ENCODE measurements around the gene PVALB. TPM values are rescaled to one million over a fixed set of nuclear protein-coding genes. Genes with fewer than 3 reads are reported as not detected.

The PVALB gene
- total RNA-seq, 1 donor from 2014 or later = not detected

- intact Hi-C loops (cut with DNase I) = no loop called here
- no peak for DNase-seq (ENCODE audit: low spot score)
- ATAC-seq = no peak
Measured at GRCh38 chr22:36850682-36851081, 33.8 kb upstream of the PVALB start.

- intact Hi-C loops (cut with DNase I) = no loop called here
- DNase-seq (ENCODE audit: low spot score) = no peak
- ATAC-seq = no peak
Measured at GRCh38 chr22:36850056-36850455, 33.2 kb upstream of the PVALB start.

- intact Hi-C loops (cut with DNase I) = no loop called here
- DNase-seq (ENCODE audit: low spot score) (no peak), ATAC-seq (no peak)
Measured at GRCh38 chr22:36846949-36847348, 30.1 kb upstream of the PVALB start.

- intact Hi-C loops (cut with DNase I) = no loop called here
- no peak for DNase-seq (ENCODE audit: low spot score)
- no peak for ATAC-seq
Measured at GRCh38 chr22:36846271-36846670, 29.4 kb upstream of the PVALB start.

- DNase-seq (ENCODE audit: low spot score) = no peak
- no peak for ATAC-seq
- intact Hi-C loops (cut with DNase I) = no loop called here
Measured at GRCh38 chr22:36840106-36840505, 23.3 kb upstream of the PVALB start.

- intact Hi-C loops (cut with DNase I) = no loop called here
- ATAC-seq (no peak), DNase-seq (ENCODE audit: low spot score) (no peak)
Measured at GRCh38 chr22:36839356-36840073, 22.7 kb upstream of the PVALB start.

- intact Hi-C loops (cut with DNase I) = no loop called here
- no peak for DNase-seq (ENCODE audit: low spot score)
- no peak for ATAC-seq
Measured at GRCh38 chr22:36838119-36839030, 21.5 kb upstream of the PVALB start.

GRCh38 chr22:36835903-36836302 lies 19.1 kb upstream of the PVALB start:
- intact Hi-C loops (cut with DNase I) = no loop called here
- ATAC-seq (no peak), DNase-seq (ENCODE audit: low spot score) (no peak)

- ATAC-seq (no peak), DNase-seq (ENCODE audit: low spot score) (no peak)
- intact Hi-C loops (cut with DNase I) = no loop called here
Measured at GRCh38 chr22:36833073-36833472, 16.2 kb upstream of the PVALB start.

- no peak for ATAC-seq
- intact Hi-C loops (cut with DNase I) = no loop called here
- DNase-seq (ENCODE audit: low spot score) = no peak
Measured at GRCh38 chr22:36831717-36832116, 14.9 kb upstream of the PVALB start.

- ATAC-seq (no peak), DNase-seq (ENCODE audit: low spot score) (no peak)
- intact Hi-C loops (cut with DNase I) = no loop called here
Measured at GRCh38 chr22:36831206-36831605, 14.4 kb upstream of the PVALB start.

- intact Hi-C loops (cut with DNase I) = no loop called here
- DNase-seq (ENCODE audit: low spot score) (no peak), ATAC-seq (no peak)
Measured at GRCh38 chr22:36830601-36831000, 13.8 kb upstream of the PVALB start.

- no peak for DNase-seq (ENCODE audit: low spot score)
- no peak for ATAC-seq
- intact Hi-C loops (cut with DNase I) = no loop called here
Measured at GRCh38 chr22:36829370-36830002, 12.7 kb upstream of the PVALB start.

- DNase-seq (ENCODE audit: low spot score) (no peak), ATAC-seq (no peak)
- intact Hi-C loops (cut with DNase I) = no loop called here
Measured at GRCh38 chr22:36828815-36829214, 12.0 kb upstream of the PVALB start.

- DNase-seq (ENCODE audit: low spot score) (no peak), ATAC-seq (no peak)
- intact Hi-C loops (cut with DNase I) = no loop called here
Measured at GRCh38 chr22:36826262-36826661, 9.4 kb upstream of the PVALB start.

GRCh38 chr22:36824655-36825054 lies 7.8 kb upstream of the PVALB start:
- intact Hi-C loops (cut with DNase I) = no loop called here
- DNase-seq (ENCODE audit: low spot score) (no peak), ATAC-seq (no peak)

GRCh38 chr22:36823186-36823839 lies 6.5 kb upstream of the PVALB start:
- intact Hi-C loops (cut with DNase I) = no loop called here
- no peak for ATAC-seq
- DNase-seq (ENCODE audit: low spot score) = no peak

GRCh38 chr22:36822581-36822980 lies 5.7 kb upstream of the PVALB start:
- ATAC-seq (no peak), DNase-seq (ENCODE audit: low spot score) (no peak)
- intact Hi-C loops (cut with DNase I) = no loop called here

- intact Hi-C loops (cut with DNase I) = no loop called here
- ATAC-seq = no peak
- no peak for DNase-seq (ENCODE audit: low spot score)
Measured at GRCh38 chr22:36819112-36819511, 2.3 kb upstream of the PVALB start.

All from sciatic nerve (tissue), 2 donors.